Activated T-cell treated with anti-CD3 and anti-CD28 coated beads for 48 hours (primary cell): ENCODE data around the gene UPF2.
"Not testable (repeated sequence)": the region's sequence is repeated elsewhere in the genome, so short reads cannot be mapped to it uniquely, and the experiment has no call there.

ENCODE experiments used
- DNase-seq: peaks from one replicate; pipeline ENCODE4 v3.0.0-alpha.2; 2020; ENCODE audit warnings: low read depth

Gene UPF2

GRCh38 chr10:12036073-12036655, 6.4 kb downstream of the UPF2 start:
- DNase-seq, result no peak

- DNase-seq, result no peak
These were observed 11.2 kb downstream of the UPF2 start for GRCh38 chr10:12031404-12031803.

DNA sequence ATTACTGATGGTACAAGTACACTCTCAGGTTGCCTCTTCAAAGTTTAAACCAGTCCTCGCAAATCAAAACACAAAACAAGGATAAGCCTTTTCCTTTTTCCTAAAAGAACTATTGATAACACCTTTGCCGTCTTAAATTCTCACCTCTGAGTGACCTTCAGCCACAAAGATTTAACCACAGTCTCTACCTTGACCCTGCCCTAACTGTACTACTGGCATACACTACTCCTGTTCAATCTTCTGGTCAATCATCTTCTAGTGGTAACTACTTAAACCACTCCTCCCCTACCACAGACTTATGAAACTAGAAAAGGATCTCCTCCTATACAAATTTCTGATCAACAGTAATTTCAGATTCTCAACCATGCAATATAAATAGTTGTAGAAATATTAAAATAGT, 15.1 kb downstream of the UPF2 start:
- DNase-seq, result no peak

GRCh38 chr10:12025591-12025990, 17.0 kb downstream of the UPF2 start:
- DNase-seq, result no peak

- DNase-seq, result no peak
These were observed 19.9 kb downstream of the UPF2 start for GRCh38 chr10:12022580-12023257.

DNA sequence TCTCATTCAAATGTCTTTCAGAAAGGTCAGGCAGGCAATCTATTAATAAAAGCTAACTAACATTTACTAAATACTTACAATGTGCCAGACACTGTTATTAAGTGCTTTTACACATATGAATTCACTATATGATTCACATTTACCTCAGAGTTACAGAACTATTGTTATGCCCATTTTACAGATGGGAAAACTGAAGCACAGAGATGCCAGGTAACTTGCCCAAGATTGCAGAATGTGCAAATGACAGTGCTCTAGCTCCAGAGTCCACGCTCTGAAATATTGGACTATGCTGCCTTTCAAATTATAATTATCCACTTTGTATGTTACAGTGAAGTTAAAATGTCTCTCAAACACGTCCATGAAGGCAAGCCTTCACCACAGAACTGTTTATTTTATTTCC, 22.0 kb downstream of the UPF2 start:
- no peak for DNase-seq

DNA sequence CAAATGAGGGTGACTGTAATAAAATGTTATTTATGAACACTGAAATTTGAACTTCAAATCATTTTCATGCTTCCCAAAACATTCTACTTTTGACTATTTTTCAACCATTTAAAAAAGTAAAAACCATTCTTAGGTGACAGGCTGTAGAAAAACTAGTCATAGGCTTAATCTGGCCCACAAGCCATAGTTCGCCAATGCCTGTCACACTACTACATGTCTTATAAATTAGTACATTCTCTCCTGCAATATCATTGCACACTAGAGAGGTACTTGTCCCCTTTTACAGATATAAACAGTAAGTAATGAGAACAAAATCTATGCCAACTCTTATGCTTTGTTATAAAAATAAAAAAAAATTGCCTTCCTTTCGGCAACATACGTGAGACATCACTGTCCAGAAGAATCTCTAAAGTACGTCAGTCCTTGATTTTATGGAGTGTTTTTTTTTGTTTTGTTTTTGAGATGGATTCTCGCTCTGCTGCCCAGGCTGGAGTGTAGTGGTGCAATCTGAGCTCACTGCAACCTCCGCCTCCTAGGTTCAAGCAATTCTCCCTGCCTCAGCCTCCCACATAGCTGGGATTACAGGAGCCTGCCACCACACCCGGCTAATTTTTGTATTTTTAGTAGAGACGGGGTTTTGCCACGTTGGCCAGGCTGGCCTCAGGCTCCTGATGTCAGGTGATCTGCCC, 23.2 kb downstream of the UPF2 start:
- DNase-seq, result no peak

- DNase-seq, result no peak
These were observed 23.9 kb downstream of the UPF2 start for GRCh38 chr10:12018438-12019282.

DNA sequence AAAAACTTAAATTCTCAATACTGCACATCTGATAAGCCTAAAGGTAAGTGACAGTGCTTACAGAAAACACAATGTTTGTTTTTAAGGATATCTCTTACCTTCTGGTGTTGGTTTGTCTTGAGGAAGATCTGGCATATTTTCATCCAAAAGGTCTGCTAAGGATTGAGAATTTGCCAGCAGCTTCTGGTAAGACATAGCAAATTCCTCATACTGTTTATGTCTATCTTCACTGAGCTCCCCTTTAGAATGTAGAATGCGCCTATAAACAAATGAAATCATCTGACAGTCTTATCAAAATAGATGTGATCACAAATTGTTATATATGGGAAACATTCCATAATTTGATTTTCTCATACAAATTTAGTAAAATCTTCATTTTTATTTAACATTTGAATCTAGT, 28.7 kb downstream of the UPF2 start:
- DNase-seq, result no peak

DNA sequence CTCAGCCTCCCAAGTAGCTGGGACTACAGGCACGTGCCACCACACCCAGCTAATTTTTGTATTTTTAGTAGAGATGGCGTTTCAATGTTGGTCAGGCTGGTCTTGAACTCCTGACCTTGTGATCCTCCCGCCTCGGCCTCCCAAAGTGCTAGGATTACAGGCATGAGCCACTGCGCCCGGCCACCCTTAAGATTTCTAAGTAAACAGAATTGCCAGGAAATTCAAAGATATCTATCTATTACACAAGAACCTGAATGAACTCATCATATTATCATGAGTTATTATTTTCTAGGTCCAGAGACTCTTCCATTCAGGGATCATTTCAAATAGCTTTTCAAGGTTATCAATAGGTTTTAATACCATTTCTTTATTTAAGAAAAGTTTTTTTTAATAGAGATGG, 29.2 kb downstream of the UPF2 start:
- DNase-seq, result not testable (repeated sequence)

DNA sequence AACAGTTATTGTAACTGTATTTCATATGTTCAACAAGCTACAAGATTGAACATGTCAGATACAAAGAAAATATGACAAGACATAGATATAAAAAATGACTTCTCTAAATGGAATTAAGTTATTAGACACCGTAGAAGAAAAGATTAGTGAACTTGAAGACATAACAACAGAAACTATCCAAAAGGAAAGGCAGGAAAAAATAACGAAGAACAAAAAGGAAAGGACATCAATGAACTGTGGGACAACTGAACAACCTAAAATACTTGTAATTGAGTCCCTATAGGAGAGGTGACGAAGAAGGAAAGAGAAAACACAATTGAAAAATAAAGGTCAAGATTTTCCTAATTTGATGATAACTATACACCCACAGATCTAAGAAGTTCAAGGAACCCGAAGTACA, 32.3 kb downstream of the UPF2 start:
- DNase-seq, result no peak

GRCh38 chr10:12008842-12009241, 33.8 kb downstream of the UPF2 start:
- DNase-seq, result not testable (repeated sequence)

- no peak for DNase-seq
These were observed 35.9 kb downstream of the UPF2 start for GRCh38 chr10:12006671-12007070.

GRCh38 chr10:11993834-11994468, 48.7 kb downstream of the UPF2 start:
- DNase-seq, result no peak

DNA sequence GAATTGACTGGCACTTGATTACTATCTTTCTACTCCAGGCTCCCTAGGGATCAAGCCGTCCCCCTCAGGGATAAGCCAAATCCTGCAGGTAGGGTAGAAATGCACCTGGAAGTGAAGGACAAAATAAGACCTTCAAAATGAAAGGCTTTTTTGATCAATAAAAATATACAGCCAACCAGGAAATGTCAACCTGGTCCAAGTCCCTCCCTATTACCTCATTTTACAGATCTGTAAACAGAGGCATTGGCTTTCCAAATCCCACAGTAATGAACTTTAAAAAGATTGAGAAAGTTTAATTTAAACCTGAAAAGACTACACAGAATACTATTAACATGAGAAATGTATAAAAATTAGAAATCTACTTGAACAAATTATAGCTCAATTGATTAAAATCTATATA, 53.7 kb downstream of the UPF2 start:
- no peak for DNase-seq

- DNase-seq, result peak; percentile 62
These were observed 55.9 kb downstream of the UPF2 start for GRCh38 chr10:11986593-11987216.

GRCh38 chr10:11982253-11982652, 60.4 kb downstream of the UPF2 start:
- no peak for DNase-seq

DNA sequence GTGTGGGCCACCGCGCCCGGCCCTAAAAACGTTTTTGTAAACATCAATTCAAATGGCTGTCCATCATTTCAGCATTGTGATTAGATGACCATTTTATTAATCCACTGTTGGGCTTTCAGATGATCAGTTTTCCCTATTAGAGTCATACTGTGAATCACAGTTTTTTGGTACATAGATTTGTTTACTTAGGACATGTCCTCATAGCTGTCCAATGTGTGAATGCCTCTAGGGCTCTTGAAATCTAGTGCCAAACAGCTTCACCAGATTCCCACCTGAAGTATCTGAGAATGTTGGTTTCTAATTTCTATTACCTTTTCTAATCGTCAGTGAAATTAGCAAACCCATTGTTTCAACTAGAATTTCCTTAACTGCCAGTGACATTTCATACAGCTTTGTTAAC, 66.8 kb downstream of the UPF2 start:
- DNase-seq, result no peak

- DNase-seq, result not testable (repeated sequence)
These were observed 70.1 kb downstream of the UPF2 start for GRCh38 chr10:11972523-11972922.

DNA sequence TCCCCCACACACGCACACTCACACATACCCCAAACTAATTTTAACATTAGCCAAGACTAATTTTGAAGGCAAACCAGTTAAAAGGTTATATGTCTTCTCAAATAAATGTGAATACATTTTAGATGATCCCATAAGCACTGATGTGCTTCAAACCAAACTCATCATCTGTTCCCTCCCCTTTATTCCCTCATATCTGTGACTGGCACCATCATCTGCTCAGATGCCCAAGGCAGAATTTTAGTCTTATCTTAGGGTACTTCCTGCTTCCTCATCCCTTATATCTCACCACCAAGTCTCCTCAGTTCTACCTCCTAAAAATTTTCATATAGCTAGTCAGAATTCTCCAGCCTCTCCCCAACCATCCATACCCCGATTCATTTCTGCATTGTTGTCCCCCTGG, 80.4 kb downstream of the UPF2 start:
- DNase-seq, result no peak

DNA sequence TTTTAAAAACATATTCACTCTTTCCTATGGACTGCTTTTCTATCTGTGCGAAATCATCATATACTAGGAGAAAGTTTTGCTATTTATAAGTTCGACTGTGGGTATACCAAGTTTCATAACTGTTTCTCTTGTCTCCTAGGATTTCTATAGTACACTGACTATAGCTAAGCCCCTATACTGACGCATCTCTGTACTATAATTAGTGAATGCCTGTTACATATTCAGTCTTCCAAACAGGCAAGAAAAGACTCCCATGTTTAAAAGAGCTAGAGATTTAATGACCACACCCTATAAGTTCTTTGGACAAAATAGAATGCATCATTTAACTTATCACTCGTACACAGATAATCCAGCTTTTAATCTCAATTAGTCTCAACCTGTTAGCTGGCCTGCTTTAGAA, 80.8 kb downstream of the UPF2 start:
- DNase-seq, result no peak

- DNase-seq, result no peak
These were observed 82.6 kb downstream of the UPF2 start for GRCh38 chr10:11959966-11960365.
